Naive thymus-derived CD8-positive, alpha-beta T cell (primary cell): ENCODE data around the gene EIF4E2. TPM values are rescaled to one million over a fixed set of nuclear protein-coding genes. Genes with fewer than 3 reads are reported as not detected.

Experiments
- polyA plus RNA-seq, 3 donors: library from polyadenylated mRNA; unstranded; fragments of 300-500 nt; fragmentation: Illumina TruSeq; gene quantifications; one replicate each; pipeline ENCODE4 v1.2.3, GENCODE V29; 2021
- total RNA-seq, 8 experiments: library from RNA in 2 of 8; stranded (reverse) in 2 of 8; gene quantifications; one replicate each; pipeline ENCODE4 v1.2.3 and lab custom pipeline; 2021 to 2026

Gene EIF4E2
- total and polyA plus RNA-seq, 5 experiments from 2014 or later = 41.5 to 64.0 (median 49.3) TPM

Other genes with a start within 250 kb of the EIF4E2 start
- gene ALPP, start 171.9 kb upstream of the EIF4E2 start, total RNA-seq = not detected
- gene ALPP, start 171.9 kb upstream of the EIF4E2 start, polyA plus RNA-seq = not detected
- not detected for gene ALPG, start 143.8 kb upstream of the EIF4E2 start, total RNA-seq
- not detected for gene ALPG, start 143.8 kb upstream of the EIF4E2 start, polyA plus RNA-seq
- gene ALPI, start 94.5 kb upstream of the EIF4E2 start, total RNA-seq = not detected
- gene ALPI, start 94.5 kb upstream of the EIF4E2 start, polyA plus RNA-seq = not detected
- not detected for gene ECEL1, start 62.9 kb upstream of the EIF4E2 start, total RNA-seq
- gene ECEL1, start 62.9 kb upstream of the EIF4E2 start, polyA plus RNA-seq = not detected
- gene PRSS56, start 30.3 kb upstream of the EIF4E2 start, total RNA-seq = not detected
- gene PRSS56, start 30.3 kb upstream of the EIF4E2 start, polyA plus RNA-seq = not detected
- gene CHRND, start 24.5 kb upstream of the EIF4E2 start, total RNA-seq = not detected
- gene CHRND, start 24.5 kb upstream of the EIF4E2 start, polyA plus RNA-seq = not detected
- not detected for gene CHRNG, start 11.0 kb upstream of the EIF4E2 start, total RNA-seq
- gene CHRNG, start 11.0 kb upstream of the EIF4E2 start, polyA plus RNA-seq = under 1 TPM in 1 of 3 donors, not detected in 2; 0.59 TPM
- gene TIGD1, start 132 bp upstream of the EIF4E2 start, total RNA-seq = 10 to 100 TPM; 28.2 to 29.5 TPM
- gene TIGD1, start 132 bp upstream of the EIF4E2 start, polyA plus RNA-seq = 10 to 100 TPM; 10.0 to 18.6 (median 14.2) TPM
- 1 to 10 TPM; 4.3 to 5.1 TPM for gene EFHD1, start 82.9 kb downstream of the EIF4E2 start, total RNA-seq
- gene EFHD1, start 82.9 kb downstream of the EIF4E2 start, polyA plus RNA-seq = 1 to 10 TPM; 2.5 to 6.9 (median 2.9) TPM
- gene GIGYF2, start 146.6 kb downstream of the EIF4E2 start, total RNA-seq = 10 to 100 TPM; 83.3 to 86.5 TPM
- 10 to 100 TPM; 18.1 to 31.1 (median 24.3) TPM for gene GIGYF2, start 146.6 kb downstream of the EIF4E2 start, polyA plus RNA-seq
- gene KCNJ13, start 225.9 kb downstream of the EIF4E2 start, total RNA-seq = not detected
- gene KCNJ13, start 225.9 kb downstream of the EIF4E2 start, polyA plus RNA-seq = under 1 TPM in 2 of 3 donors, not detected in 1; 0.08 to 0.33 TPM